DOHH2 (cell line): Measurements from ENCODE around the gene COL5A3.

ENCODE experiments used
- CTCF ChIP-seq: fragments of 200-600 bp; sonication (generic); IDR thresholded peaks from one replicate; pipeline ENCODE4 v1.5.1; 2014; ENCODE audit warnings: antibody characterized with exemption, mild to moderate bottlenecking, low read depth, low read length; ENCODE audit not compliant: poor library complexity, severe bottlenecking
- EZH2phosphoT487 ChIP-seq: fragments of 200-600 bp; sonication (generic); IDR thresholded peaks from 2 replicates; pipeline ENCODE4 v1.6.1; 2017; ENCODE audit warnings: borderline replicate concordance, mild to moderate bottlenecking, antibody characterized with exemption, low read length, moderate library complexity, mixed read lengths

- TF ChIP-seq CTCF (peak; percentile 62), EZH2phosphoT487 (no peak)
Measured at GRCh38 chr19:9914315-9915207, 95.7 kb downstream of the COL5A3 start.
